H7 (cell line): Measurements from ENCODE around the gene CYS1. TPM values are rescaled to one million over a fixed set of nuclear protein-coding genes. Genes with fewer than 3 reads are reported as not detected.

ENCODE experiments used
- DNase-seq: peaks from one replicate; pipeline ENCODE4 v3.0.0; 2012
- H3K27me3 ChIP-seq: 2 replicates; pipeline ENCODE4 v1.6.0; 2011; ENCODE audit warnings: mild to moderate bottlenecking, low read length; ENCODE audit not compliant: control insufficient read depth, insufficient read depth
- H3K36me3 ChIP-seq: replicated peaks from 2 replicates; pipeline ENCODE4 v1.5.1; 2011; ENCODE audit warnings: low read length; ENCODE audit not compliant: control insufficient read depth, insufficient read depth
- H3K4me3 ChIP-seq: 2 replicates; pipeline ENCODE4 v1.5.1; 2011; ENCODE audit warnings: low read depth, mild to moderate bottlenecking, control low read depth, low read length, moderate library complexity; ENCODE audit not compliant: insufficient read depth
- total RNA-seq: library from RNA; depleted of rRNA; stranded (reverse); fragments of >200 nt; shearing (Covaris generic); gene quantifications from 2 replicates; pipeline ENCODE4 v1.2.3, GENCODE V29; 2014

Gene CYS1
- total RNA-seq, 1 experiment from 2014 or later: 0.24 TPM

- DNase-seq: no peak
- Histone ChIP-seq H3K36me3 (no peaks in the 10 kb centered on the region; the same call in 1 of the 2 replicates), H3K27me3 (no peaks in the 10 kb centered on the region; the same call in 1 of the 2 replicates), H3K4me3 (no peak overlapping the region)
Observed at GRCh38 chr2:10056439-10056838, 23.8 kb downstream of the CYS1 start.

- DNase-seq: no peak
- H3K36me3 ChIP-seq: no peaks in the 10 kb centered on the region; the same call in 1 of the 2 replicates
- no peak overlapping the region for H3K4me3 ChIP-seq
- no peaks in the 10 kb centered on the region for H3K27me3 ChIP-seq
Observed at GRCh38 chr2:10054976-10055375, 25.2 kb downstream of the CYS1 start.

- H3K36me3 ChIP-seq: no peaks in the 10 kb centered on the region; the same call in 1 of the 2 replicates
- no peak overlapping the region for H3K4me3 ChIP-seq
- H3K27me3 ChIP-seq: no peaks in the 10 kb centered on the region
- no peak for DNase-seq
Observed at GRCh38 chr2:10054424-10054823, 25.8 kb downstream of the CYS1 start.

- DNase-seq: no peak
- no peak overlapping the region for H3K4me3 ChIP-seq
Observed at GRCh38 chr2:10053351-10053750, 26.9 kb downstream of the CYS1 start.

GRCh38 chr2:10052216-10052615, 28.0 kb downstream of the CYS1 start:
- Histone ChIP-seq H3K27me3 (no peaks in the 10 kb centered on the region), H3K4me3 (no peak overlapping the region), H3K36me3 (peaks cover 4% of the 10 kb centered on the region)
- no peak for DNase-seq

More at GRCh38 chr2:10053351-10053750, 26.9 kb downstream of the CYS1 start:
- Histone ChIP-seq H3K36me3 (peaks cover 2% of the 10 kb centered on the region), H3K27me3 (no peaks in the 10 kb centered on the region)

- peaks cover 4% of the 10 kb centered on the region for H3K36me3 ChIP-seq
- H3K4me3 ChIP-seq: no peak overlapping the region
- DNase-seq: peak; percentile 75
- no peaks in the 10 kb centered on the region for H3K27me3 ChIP-seq
Observed at GRCh38 chr2:10048501-10049171, 31.6 kb downstream of the CYS1 start.

- H3K36me3 ChIP-seq: peaks cover 4% of the 10 kb centered on the region
- no peak for DNase-seq
- H3K27me3 ChIP-seq: no peaks in the 10 kb centered on the region
- H3K4me3 ChIP-seq: no peak overlapping the region
Observed at GRCh38 chr2:10047616-10048500, 32.4 kb downstream of the CYS1 start.

GRCh38 chr2:10046931-10047330, 33.3 kb downstream of the CYS1 start:
- no peak overlapping the region for H3K4me3 ChIP-seq
- DNase-seq: no peak
- H3K36me3 ChIP-seq: peaks cover 4% of the 10 kb centered on the region
- H3K27me3 ChIP-seq: peaks cover 2% of the 10 kb centered on the region; the same call in 1 of the 2 replicates

GRCh38 chr2:10045561-10046355, 34.5 kb downstream of the CYS1 start:
- H3K36me3 ChIP-seq: peaks cover 4% of the 10 kb centered on the region
- H3K4me3 ChIP-seq: no peak overlapping the region
- H3K27me3 ChIP-seq: peaks cover 4% of the 10 kb centered on the region; the same call in 1 of the 2 replicates
- DNase-seq: no peak

GRCh38 chr2:10043906-10044601, 36.2 kb downstream of the CYS1 start:
- Histone ChIP-seq H3K27me3 (peaks cover 4% of the 10 kb centered on the region; the same call in 1 of the 2 replicates), H3K36me3 (peaks cover 3% of the 10 kb centered on the region), H3K4me3 (peak overlapping the region; percentile 54)
- DNase-seq: peak; percentile 97

GRCh38 chr2:10043256-10043905, 36.8 kb downstream of the CYS1 start, which contains the start of gene KLF11:
KLF11 (plus strand) TSS chr2:10043550; CDS start chr2:10043717, 167 bp downstream.
- H3K27me3 ChIP-seq: peaks cover 4% of the 10 kb centered on the region; the same call in 1 of the 2 replicates
- peak within 1 kb of the TSS; percentile 54 for H3K4me3 ChIP-seq
- DNase-seq: peak; percentile 98
- H3K36me3 ChIP-seq: peaks cover 3% of the 10 kb centered on the region; the same call in 1 of the 2 replicates

- H3K27me3 ChIP-seq: peaks cover 4% of the 10 kb centered on the region; the same call in 1 of the 2 replicates
- no peaks in the 10 kb centered on the region for H3K36me3 ChIP-seq
- DNase-seq: peak; percentile 90
- peak overlapping the region; percentile 48 for H3K4me3 ChIP-seq
Observed at GRCh38 chr2:10042301-10043161, 37.7 kb downstream of the CYS1 start.
